ENCODE data around the gene MRGPRX4. TPM values are rescaled to one million over a fixed set of nuclear protein-coding genes. Genes with fewer than 3 reads are reported as not detected.
"Not testable (repeated sequence)": the region's sequence is repeated elsewhere in the genome, so short reads cannot be mapped to it uniquely, and the experiment has no call there.

The MRGPRX4 gene
- total RNA-seq (2021; fragmentation: NEBNext Ultra II Directional; extraction: Animal tissue kit (Norgen Biotek cat#: 25700)), result not detected
- long read RNA-seq, result 0 reads

GRCh38 chr11:18172666-18173065, at the start of gene MRGPRX4:
TSS of gene MRGPRX4 (plus strand) at chr11:18172837. CDS start at chr11:18173257, 420 bp downstream.
- peaks cover 14% of the 10 kb centered on the region for H3K27me3 Mint-ChIP-seq (ENCODE audit: insufficient read depth)
- no peak for DNase-seq
- no peaks in the 10 kb centered on the region for H3K36me3 Mint-ChIP-seq (ENCODE audit: low read depth)

GRCh38 chr11:18131115-18131514, 41.5 kb upstream of the MRGPRX4 start:
- not testable (repeated sequence) for H3K36me3 Mint-ChIP-seq (ENCODE audit: low read depth); DNase-seq; H3K9me3 Mint-ChIP-seq; H3K4me3 Mint-ChIP-seq; H3K4me1 Mint-ChIP-seq (ENCODE audit: low read depth); H3K27ac Mint-ChIP-seq
- peaks cover 23% of the 10 kb centered on the region for H3K27me3 Mint-ChIP-seq (ENCODE audit: insufficient read depth)

More at GRCh38 chr11:18172666-18173065, at the start of gene MRGPRX4:
- Mint-ChIP-seq H3K4me3 (no peak within 1 kb of the TSS), H3K9me3 (no peaks in the 10 kb centered on the region), H3K4me1 (ENCODE audit: low read depth) (peaks cover 8% of the 10 kb centered on the region), H3K27ac (no peak within 1 kb of the TSS)
- no peak for TF ChIP-seq CTCF (IDR thresholded peaks at IDR 0.05)

DNA sequence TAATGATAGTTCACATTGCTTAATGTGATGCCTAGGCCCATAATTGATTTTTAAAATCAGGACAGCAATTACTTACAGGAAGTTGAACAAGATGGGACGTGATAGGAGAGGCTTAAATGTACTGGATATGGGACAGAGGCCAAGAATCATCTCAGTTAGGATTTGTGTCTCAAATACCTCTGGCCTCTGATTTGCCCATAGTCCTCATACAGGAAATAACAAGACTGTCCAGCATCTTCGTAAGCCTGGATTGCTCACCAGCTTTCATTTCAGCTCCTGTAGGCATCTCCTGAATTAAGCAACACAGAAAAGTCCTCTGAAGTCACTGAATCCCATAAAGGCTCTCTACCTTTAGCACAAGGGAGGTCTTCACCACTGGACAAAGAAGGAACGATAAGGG, 40.3 kb upstream of the MRGPRX4 start, which contains the start of gene MRGPRX3:
TSS of gene MRGPRX3 (plus strand) at position 231 of the 400 bp plus-strand sequence. CDS start 4,632 bp downstream, outside the sequence.
- H3K36me3 Mint-ChIP-seq (ENCODE audit: low read depth), result no peaks in the 10 kb centered on the region
- H3K9me3 Mint-ChIP-seq, result no peaks in the 10 kb centered on the region
- TF ChIP-seq CTCF (IDR thresholded peaks at IDR 0.05), result no peak

DNA sequence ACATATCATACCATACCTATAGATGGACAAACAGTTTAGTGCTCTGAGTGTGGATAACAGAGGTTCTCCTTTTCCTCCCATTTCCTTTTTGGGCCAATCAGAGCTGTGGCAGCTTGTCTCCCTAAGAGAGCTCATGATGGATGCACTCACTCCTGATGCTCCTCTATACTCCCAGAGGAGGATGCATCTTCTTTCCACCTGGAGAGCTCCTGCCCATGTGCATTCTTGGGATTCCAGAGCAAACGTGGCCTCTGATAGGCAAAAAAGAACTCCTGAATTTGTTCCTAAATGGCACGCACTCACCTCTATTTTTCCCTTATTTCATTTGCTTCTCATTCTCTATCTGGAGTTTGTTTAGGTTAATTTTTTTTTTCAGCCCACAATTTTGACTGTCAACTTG, 37.3 kb upstream of the MRGPRX4 start:
- H3K4me3 Mint-ChIP-seq, result no peak overlapping the region
- no peaks in the 10 kb centered on the region for H3K36me3 Mint-ChIP-seq (ENCODE audit: low read depth)
- H3K27ac Mint-ChIP-seq, result no peak overlapping the region
- no peak for DNase-seq
- no peaks in the 10 kb centered on the region for H3K9me3 Mint-ChIP-seq
- peaks cover 24% of the 10 kb centered on the region for H3K27me3 Mint-ChIP-seq (ENCODE audit: insufficient read depth)
- no peak for TF ChIP-seq CTCF (IDR thresholded peaks at IDR 0.05)
- H3K4me1 Mint-ChIP-seq (ENCODE audit: low read depth), result no peaks in the 10 kb centered on the region

More for the DNA sequence above, 40.3 kb upstream of the MRGPRX4 start, which contains the start of gene MRGPRX3:
- Mint-ChIP-seq H3K4me1 (ENCODE audit: low read depth) (no peaks in the 10 kb centered on the region), H3K4me3 (no peak within 1 kb of the TSS), H3K27ac (no peak within 1 kb of the TSS), H3K27me3 (ENCODE audit: insufficient read depth) (peaks cover 23% of the 10 kb centered on the region; the same call in 1 of the 2 replicates)
- peak; percentile 6 for DNase-seq

DNA sequence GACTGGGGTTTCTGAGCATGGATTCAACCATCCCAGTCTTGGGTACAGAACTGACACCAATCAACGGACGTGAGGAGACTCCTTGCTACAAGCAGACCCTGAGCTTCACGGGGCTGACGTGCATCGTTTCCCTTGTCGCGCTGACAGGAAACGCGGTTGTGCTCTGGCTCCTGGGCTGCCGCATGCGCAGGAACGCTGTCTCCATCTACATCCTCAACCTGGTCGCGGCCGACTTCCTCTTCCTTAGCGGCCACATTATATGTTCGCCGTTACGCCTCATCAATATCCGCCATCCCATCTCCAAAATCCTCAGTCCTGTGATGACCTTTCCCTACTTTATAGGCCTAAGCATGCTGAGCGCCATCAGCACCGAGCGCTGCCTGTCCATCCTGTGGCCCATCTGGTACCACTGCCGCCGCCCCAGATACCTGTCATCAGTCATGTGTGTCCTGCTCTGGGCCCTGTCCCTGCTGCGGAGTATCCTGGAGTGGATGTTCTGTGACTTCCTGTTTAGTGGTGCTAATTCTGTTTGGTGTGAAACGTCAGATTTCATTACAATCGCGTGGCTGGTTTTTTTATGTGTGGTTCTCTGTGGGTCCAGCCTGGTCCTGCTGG, 35.3 kb upstream of the MRGPRX4 start:
- TF ChIP-seq CTCF (IDR thresholded peaks at IDR 0.05), result no peak
- H3K27ac Mint-ChIP-seq, result no peak overlapping the region
- H3K4me3 Mint-ChIP-seq, result no peak overlapping the region
- no peaks in the 10 kb centered on the region for H3K9me3 Mint-ChIP-seq
- H3K4me1 Mint-ChIP-seq (ENCODE audit: low read depth), result no peaks in the 10 kb centered on the region
- peaks cover 26% of the 10 kb centered on the region for H3K27me3 Mint-ChIP-seq (ENCODE audit: insufficient read depth)
- no peak for DNase-seq
- no peaks in the 10 kb centered on the region for H3K36me3 Mint-ChIP-seq (ENCODE audit: low read depth)

DNA sequence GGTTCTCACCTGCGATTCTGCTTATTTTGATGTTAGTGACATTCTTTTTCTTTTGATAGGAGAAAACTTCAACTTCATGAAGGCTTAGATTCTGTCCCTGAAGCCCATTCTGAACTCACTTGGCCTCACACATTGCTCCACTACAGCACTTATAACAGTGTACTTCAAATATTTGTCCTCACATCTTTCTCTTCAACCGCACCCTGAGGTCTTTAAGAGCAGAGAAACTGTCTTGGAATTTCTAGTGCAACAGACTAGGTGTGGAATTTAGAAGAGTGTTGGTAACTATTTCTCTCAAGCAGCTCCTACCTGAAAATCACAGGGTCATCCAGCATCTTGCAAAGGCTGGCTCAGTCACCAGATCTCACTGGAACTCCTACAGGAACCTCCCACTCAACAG, 32.5 kb upstream of the MRGPRX4 start:
- no peak for TF ChIP-seq CTCF (IDR thresholded peaks at IDR 0.05)
- Mint-ChIP-seq H3K36me3 (ENCODE audit: low read depth) (no peaks in the 10 kb centered on the region), H3K27ac (no peak overlapping the region), H3K27me3 (ENCODE audit: insufficient read depth) (peaks cover 11% of the 10 kb centered on the region), H3K4me3 (no peak overlapping the region), H3K9me3 (no peaks in the 10 kb centered on the region), H3K4me1 (ENCODE audit: low read depth) (peaks cover 13% of the 10 kb centered on the region)
- DNase-seq, result no peak
